Mammary epithelial cell (primary cell): ENCODE results near the gene XPO5.

Source experiments
- CTCF ChIP-seq, 2 donors: IDR thresholded peaks in 1 of 2; conservative IDR thresholded peaks in 1 of 2; 2 replicates each; pipeline ENCODE4 v1.5.1; 2011 to 2012; ENCODE audit warnings: inconsistent platforms in 2 of 2, low read length in 2 of 2, mild to moderate bottlenecking in 2 of 2, control low read depth in 1 of 2, low read depth in 1 of 2; ENCODE audit not compliant: insufficient read depth in 1 of 2; ENCODE audit errors: extremely low read depth in 1 of 2
- EZH2 ChIP-seq: IDR thresholded peaks from 2 replicates; pipeline ENCODE4 v1.6.1; 2012; ENCODE audit warnings: low read length, inconsistent platforms, borderline replicate concordance

- TF ChIP-seq CTCF (conservative IDR thresholded peaks at IDR 0.05 in 1 of 2, IDR thresholded peaks at IDR 0.05 in 1 of 2; ENCODE audit: extremely low read depth in 1 of 2, insufficient read depth in 1 of 2, low read depth in 1 of 2, low read length in 2 of 2) (peak; percentile 82 to 89), EZH2 (no peak)
Measured at GRCh38 chr6:43496370-43497128, 79.3 kb downstream of the XPO5 start.
